ENCODE measurements around the gene RCOR2.
A peak's percentile ranks its signal among the peaks of the same experiment; 100 is the strongest.
"Not testable (repeated sequence)": the region's sequence is repeated elsewhere in the genome, so short reads cannot be mapped to it uniquely, and the experiment has no call there.

Gene RCOR2

GRCh38 chr11:63863620-63864019 is 53.3 kb downstream of the RCOR2 start:
- DNase-seq, H3K27ac Mint-ChIP-seq, H3K9me3 Mint-ChIP-seq, H3K27me3 Mint-ChIP-seq, ATAC-seq: not testable (repeated sequence)
- Mint-ChIP-seq H3K4me3 (peak overlapping the region in 1 of 2 donors; percentile 25), H3K4me1 (peaks cover 63% of the 10 kb centered on the region)

DNA sequence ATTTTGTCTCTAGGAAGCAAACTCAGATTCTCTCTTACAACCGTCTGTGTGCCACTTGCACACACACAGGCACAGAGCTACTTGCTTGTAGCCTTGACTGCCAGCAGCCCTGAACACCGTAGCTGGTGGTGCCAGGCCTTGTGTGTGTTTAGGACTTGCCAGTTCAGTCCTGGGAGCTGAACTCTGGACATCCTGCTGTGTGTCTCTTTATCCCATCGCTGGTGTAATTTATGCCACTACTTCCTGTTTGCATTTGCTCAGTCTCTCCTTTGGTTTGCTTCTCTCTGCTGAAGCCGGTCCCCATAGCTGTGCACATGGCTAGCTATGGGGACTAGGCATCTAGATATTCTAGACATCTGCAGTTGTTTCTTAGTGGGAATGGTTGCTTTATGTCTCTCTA is 54.0 kb downstream of the RCOR2 start:
- peak overlapping the region in 1 of 2 donors; percentile 2 for H3K27ac Mint-ChIP-seq
- H3K4me3 Mint-ChIP-seq: no peak overlapping the region
- no peak for DNase-seq
- H3K9me3 Mint-ChIP-seq: no peaks in the 10 kb centered on the region
- no peaks in the 10 kb centered on the region for H3K27me3 Mint-ChIP-seq
- peaks cover 61% of the 10 kb centered on the region for H3K4me1 Mint-ChIP-seq
- no peak for ATAC-seq

Data from stimulated activated naive CD8-positive, alpha-beta T cell treated with anti-CD3 and anti-CD28 coated beads, Interleukin-15, amount 100 ng/mL, for 72 hours (primary cell).